Activated CD4-positive, alpha-beta memory T cell treated with anti-CD3 and anti-CD28 coated beads, Interleukin-2, amount 10 ng/mL, durations not matched to agents 7 days and 5 days (primary cell): Measurements from ENCODE around the gene GRPEL1. TPM values are rescaled to one million over a fixed set of nuclear protein-coding genes. Genes with fewer than 3 reads are reported as not detected.

Experiments used
- CTCF ChIA-PET: fragments of 350-600 bp; sonication (Branson Sonifier 250); formaldehyde crosslinking; loops from one replicate; lab custom pipeline; 2021; ENCODE audit warnings: antibody characterized with exemption, inconsistent platforms; lab: Charles Lee
- POLR2A ChIA-PET: fragments of 350-600 bp; sonication (Branson Sonifier 250); formaldehyde crosslinking; loops from one replicate; lab custom pipeline; 2021; ENCODE audit warnings: antibody characterized with exemption; lab: Charles Lee
- DNase-seq: peaks from one replicate; pipeline ENCODE4 v3.0.0-alpha.2; 2020
- H3K27ac Mint-ChIP-seq: one replicate; pipeline ENCODE4 v1.8.0; 2021; ENCODE audit warnings: mild to moderate bottlenecking, mixed read lengths
- H3K27me3 Mint-ChIP-seq: one replicate; pipeline ENCODE4 v1.8.0; 2021; ENCODE audit warnings: mixed read lengths
- H3K36me3 Mint-ChIP-seq: one replicate; pipeline ENCODE4 v1.8.0; 2021; ENCODE audit warnings: low read depth, mixed read lengths
- H3K4me1 Mint-ChIP-seq: one replicate; pipeline ENCODE4 v1.8.0; 2021; ENCODE audit warnings: mixed read lengths
- H3K4me3 Mint-ChIP-seq: one replicate; pipeline ENCODE4 v1.8.0; 2021; ENCODE audit warnings: mild to moderate bottlenecking, mixed read lengths
- H3K9me3 Mint-ChIP-seq: one replicate; pipeline ENCODE4 v1.8.0; 2021; ENCODE audit warnings: mixed read lengths
- total RNA-seq, 2 experiments: library from RNA; stranded (reverse); gene quantifications; one replicate each; pipeline ENCODE4 v1.2.3, GENCODE V29; 2021

Gene GRPEL1
- total RNA-seq, 2 experiments from 2014 or later: 39.8 to 40.0 TPM

DNA sequence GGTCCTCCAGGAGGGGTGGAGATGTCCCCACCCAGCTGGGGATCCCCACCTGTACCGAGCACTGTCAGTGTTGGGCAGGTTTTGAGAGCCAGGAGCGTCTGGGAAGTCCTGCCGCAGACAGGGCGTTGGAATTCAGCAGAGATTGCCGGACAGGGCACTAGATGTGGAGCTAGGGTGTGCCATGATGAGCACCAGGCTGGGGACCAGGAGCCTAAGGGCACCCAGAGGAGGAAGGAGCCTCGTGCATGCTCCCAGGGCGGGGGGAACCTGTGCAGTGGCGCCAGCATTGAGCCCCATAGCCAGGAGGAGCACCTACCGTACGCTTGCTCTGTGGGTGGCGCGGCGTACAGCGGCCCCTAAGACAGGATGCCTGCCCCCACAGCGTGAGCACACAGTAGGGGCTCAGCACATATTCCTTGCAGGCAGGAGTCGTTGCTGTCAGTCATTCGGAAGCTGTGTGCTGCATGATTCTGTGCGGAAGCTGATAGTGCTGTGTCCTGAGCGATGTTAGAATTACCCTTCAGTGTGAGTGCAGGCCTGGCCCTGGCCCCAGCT is 43.5 kb downstream of the GRPEL1 start:
- CTCF ChIA-PET: interaction anchor here (0.8 kb wide), 1 partner anchor 47 kb away, joined by 3 read pairs; no protein-coding TSS in a partner anchor
- no peak for DNase-seq
- Mint-ChIP-seq H3K27ac (no peak overlapping the region), H3K36me3 (peaks cover 48% of the 10 kb centered on the region), H3K9me3 (no peaks in the 10 kb centered on the region), H3K4me3 (no peak overlapping the region), H3K4me1 (peaks cover 10% of the 10 kb centered on the region), H3K27me3 (no peaks in the 10 kb centered on the region)
- POLR2A ChIA-PET: no interaction called here

- POLR2A ChIA-PET: no interaction called here
- no peak overlapping the region for H3K27ac Mint-ChIP-seq
Measured at GRCh38 chr4:7023901-7024300, 44.0 kb downstream of the GRPEL1 start.

DNA sequence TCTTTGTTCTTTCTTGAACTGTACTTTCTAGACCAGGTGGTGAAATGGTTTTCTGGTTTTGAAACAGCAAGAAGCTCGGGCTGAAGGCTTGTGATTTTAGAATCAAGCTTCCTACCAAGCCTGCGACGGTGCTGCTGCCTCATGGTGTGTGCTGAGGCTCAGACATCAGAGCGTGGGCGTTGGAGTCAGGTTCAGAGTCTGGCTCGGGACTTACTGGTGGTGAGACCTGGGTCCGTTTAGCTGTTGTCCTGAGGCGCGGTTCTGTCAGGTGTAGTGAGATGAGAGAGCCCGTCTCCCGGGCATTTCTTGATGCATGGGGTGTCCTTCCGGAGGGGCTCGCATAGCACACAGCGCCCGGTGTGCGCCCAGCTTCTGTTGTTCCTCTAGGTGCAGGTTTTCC is 44.4 kb downstream of the GRPEL1 start:
- peaks cover 52% of the 10 kb centered on the region for H3K36me3 Mint-ChIP-seq
- H3K4me1 Mint-ChIP-seq: peaks cover 6% of the 10 kb centered on the region

More at GRCh38 chr4:7023901-7024300, 44.0 kb downstream of the GRPEL1 start:
- H3K4me3 Mint-ChIP-seq: no peak overlapping the region
- peaks cover 8% of the 10 kb centered on the region for H3K4me1 Mint-ChIP-seq
- H3K36me3 Mint-ChIP-seq: peaks cover 48% of the 10 kb centered on the region
- DNase-seq: no peak
- CTCF ChIA-PET: interaction anchor here (0.8 kb wide), 1 partner anchor 47 kb away, joined by 3 read pairs; no protein-coding TSS in a partner anchor
- H3K9me3 Mint-ChIP-seq: no peaks in the 10 kb centered on the region
- H3K27me3 Mint-ChIP-seq: no peaks in the 10 kb centered on the region

DNA sequence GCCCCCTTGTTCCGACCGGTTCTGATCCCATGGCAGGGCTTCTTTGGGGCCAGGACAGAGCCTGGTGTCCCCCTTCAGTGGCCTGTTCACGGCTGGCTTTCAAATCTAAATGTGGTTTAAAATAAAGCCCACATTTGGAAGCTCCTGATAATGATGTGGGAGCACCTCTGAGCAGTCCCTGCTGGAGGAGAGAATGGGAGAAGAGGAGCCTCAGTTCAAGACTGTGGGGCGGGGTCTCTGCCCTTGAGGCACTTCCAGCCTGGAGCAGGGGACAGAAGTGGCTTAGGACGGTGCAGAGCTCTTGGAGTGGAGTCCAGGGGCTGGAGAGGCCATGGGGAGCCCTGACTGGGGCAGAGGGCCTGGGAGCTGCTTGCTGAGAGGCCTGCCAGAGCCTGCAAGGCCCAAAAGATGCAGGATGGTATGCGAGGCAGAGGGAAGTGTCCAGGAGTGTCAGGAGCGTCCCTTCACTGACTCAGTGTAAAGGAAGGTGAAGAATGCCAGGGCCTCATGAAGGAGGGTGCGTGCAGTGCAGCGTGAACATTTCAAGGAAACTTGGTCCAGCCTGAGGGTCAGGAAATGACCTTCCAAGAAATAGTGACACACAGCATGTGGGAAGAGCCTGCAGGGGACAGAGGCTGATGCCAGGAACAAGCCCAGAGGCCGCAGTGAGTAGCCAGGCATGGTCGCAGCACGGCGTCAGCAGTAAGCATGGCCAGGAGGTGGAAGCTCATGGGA is 45.8 kb downstream of the GRPEL1 start:
- Mint-ChIP-seq H3K4me1 (no peaks in the 10 kb centered on the region), H3K27me3 (no peaks in the 10 kb centered on the region), H3K36me3 (peaks cover 49% of the 10 kb centered on the region), H3K9me3 (no peaks in the 10 kb centered on the region), H3K4me3 (no peak overlapping the region), H3K27ac (no peak overlapping the region)
- ChIA-PET POLR2A (no interaction called here), CTCF (interaction anchor here (1.3 kb wide), 1 partner anchor 21 kb away, joined by 3 read pairs; a partner anchor contains a TSS)
- DNase-seq: no peak

More for the DNA sequence above, 44.4 kb downstream of the GRPEL1 start:
- POLR2A ChIA-PET: no interaction called here
- H3K9me3 Mint-ChIP-seq: no peaks in the 10 kb centered on the region
- H3K4me3 Mint-ChIP-seq: no peak overlapping the region
- no peak for DNase-seq
- H3K27ac Mint-ChIP-seq: no peak overlapping the region
- H3K27me3 Mint-ChIP-seq: no peaks in the 10 kb centered on the region
- CTCF ChIA-PET: no interaction called here

- ChIA-PET POLR2A (no interaction called here), CTCF (interaction anchor here (0.6 kb wide), 1 partner anchor 36 kb away, joined by 3 read pairs; no protein-coding TSS in a partner anchor)
- H3K27ac Mint-ChIP-seq: no peak overlapping the region
- H3K9me3 Mint-ChIP-seq: no peaks in the 10 kb centered on the region
- H3K27me3 Mint-ChIP-seq: no peaks in the 10 kb centered on the region
- H3K4me3 Mint-ChIP-seq: no peak overlapping the region
- peaks cover 44% of the 10 kb centered on the region for H3K36me3 Mint-ChIP-seq
- no peaks in the 10 kb centered on the region for H3K4me1 Mint-ChIP-seq
- DNase-seq: no peak
Measured at GRCh38 chr4:7021355-7021754, 46.5 kb downstream of the GRPEL1 start.

DNA sequence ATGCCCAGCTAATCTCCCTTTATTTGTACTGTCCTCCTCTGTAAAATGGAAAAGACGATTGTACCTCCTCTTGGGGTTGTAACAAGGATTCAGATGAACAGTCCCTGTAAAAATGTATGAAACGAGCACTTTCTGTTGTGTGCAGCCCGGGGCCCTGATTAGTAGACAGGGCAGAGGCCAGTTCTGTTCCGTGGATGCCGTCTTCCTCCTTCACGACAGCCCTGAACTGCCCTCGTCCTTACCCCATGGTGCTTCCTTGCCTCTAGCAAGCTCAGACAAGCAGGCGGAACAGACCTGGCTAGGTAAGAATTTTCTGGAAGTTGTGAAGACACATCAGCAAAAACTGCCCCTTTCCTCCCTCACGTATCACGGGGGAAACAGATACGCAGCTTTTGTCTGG is 47.0 kb downstream of the GRPEL1 start:
- Mint-ChIP-seq H3K36me3 (peaks cover 44% of the 10 kb centered on the region), H3K9me3 (no peaks in the 10 kb centered on the region), H3K27me3 (no peaks in the 10 kb centered on the region), H3K4me3 (no peak overlapping the region), H3K4me1 (no peaks in the 10 kb centered on the region), H3K27ac (no peak overlapping the region)
- POLR2A ChIA-PET: no interaction called here
- CTCF ChIA-PET: interaction anchor here (0.6 kb wide), 1 partner anchor 37 kb away, joined by 3 read pairs; no protein-coding TSS in a partner anchor
- DNase-seq: no peak

DNA sequence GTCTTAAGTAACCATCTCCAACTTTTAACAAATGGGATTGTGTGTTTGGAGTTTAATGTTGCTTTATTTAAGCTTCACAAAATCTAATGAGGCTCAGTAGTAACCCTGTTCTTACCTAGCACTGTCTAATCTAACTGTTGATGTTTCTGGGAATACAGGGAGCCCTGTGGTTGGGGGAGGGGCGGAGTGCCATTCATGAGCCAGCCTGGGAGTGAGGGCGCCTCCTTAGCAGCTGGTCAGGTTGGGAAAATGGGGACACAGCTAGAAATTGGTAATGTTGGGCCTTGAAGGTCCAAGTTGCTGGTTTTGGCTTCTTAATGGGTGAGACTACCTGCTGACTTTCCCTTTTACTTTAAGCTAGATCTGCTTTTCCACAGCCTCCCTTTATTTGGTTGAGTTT is 47.6 kb downstream of the GRPEL1 start:
- no peaks in the 10 kb centered on the region for H3K27me3 Mint-ChIP-seq
- no peak overlapping the region for H3K4me3 Mint-ChIP-seq
- DNase-seq: no peak
- ChIA-PET POLR2A (no interaction called here), CTCF (no interaction called here)
- H3K27ac Mint-ChIP-seq: no peak overlapping the region
- H3K9me3 Mint-ChIP-seq: no peaks in the 10 kb centered on the region
- H3K36me3 Mint-ChIP-seq: peaks cover 48% of the 10 kb centered on the region
- peaks cover under 1% of the 10 kb centered on the region for H3K4me1 Mint-ChIP-seq

DNA sequence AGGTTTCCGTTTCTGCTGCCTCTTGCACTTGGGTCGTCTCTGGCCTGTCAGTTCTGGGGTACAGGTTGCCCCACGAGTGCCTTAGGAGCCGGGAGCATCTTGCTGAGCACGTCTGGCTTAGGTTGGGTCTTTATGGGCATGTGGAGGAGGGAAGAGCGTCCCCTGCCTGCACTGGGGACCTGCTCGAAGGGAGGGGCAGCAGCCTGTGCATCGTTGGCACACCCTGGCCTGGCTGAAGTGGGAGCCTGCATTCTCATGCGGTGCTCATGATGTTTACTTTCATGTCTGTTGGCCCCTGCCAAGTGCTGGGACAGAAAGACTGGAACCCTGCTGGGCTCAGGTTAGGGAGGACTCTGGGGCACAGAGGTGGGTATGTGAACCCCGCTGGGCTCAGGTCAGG is 48.5 kb downstream of the GRPEL1 start:
- no peaks in the 10 kb centered on the region for H3K9me3 Mint-ChIP-seq
- H3K27ac Mint-ChIP-seq: no peak overlapping the region
- peaks cover 7% of the 10 kb centered on the region for H3K4me1 Mint-ChIP-seq
- ChIA-PET POLR2A (no interaction called here), CTCF (no interaction called here)
- H3K4me3 Mint-ChIP-seq: no peak overlapping the region
- no peaks in the 10 kb centered on the region for H3K27me3 Mint-ChIP-seq
- DNase-seq: no peak
- H3K36me3 Mint-ChIP-seq: peaks cover 53% of the 10 kb centered on the region

GRCh38 chr4:7018281-7018680 is 49.6 kb downstream of the GRPEL1 start:
- Mint-ChIP-seq H3K4me1 (peaks cover 14% of the 10 kb centered on the region), H3K4me3 (no peak overlapping the region), H3K36me3 (peaks cover 58% of the 10 kb centered on the region), H3K27me3 (no peaks in the 10 kb centered on the region), H3K27ac (no peak overlapping the region), H3K9me3 (no peaks in the 10 kb centered on the region)
- POLR2A ChIA-PET: no interaction called here
- no peak for DNase-seq
- CTCF ChIA-PET: interaction anchor here (1.1 to 1.2 kb wide), 2 partner anchors 25 to 53 kb away, joined by 4 read pairs; partner anchors contain the start of gene TADA2B

GRCh38 chr4:7017446-7018048 is 50.3 kb downstream of the GRPEL1 start:
- Mint-ChIP-seq H3K36me3 (peaks cover 62% of the 10 kb centered on the region), H3K4me1 (peaks cover 21% of the 10 kb centered on the region), H3K9me3 (no peaks in the 10 kb centered on the region), H3K4me3 (no peak overlapping the region), H3K27me3 (no peaks in the 10 kb centered on the region), H3K27ac (peak overlapping the region; percentile 35)
- ChIA-PET POLR2A (interaction anchor here (1.9 kb wide), 1 partner anchor 9 kb away, joined by 4 read pairs; no protein-coding TSS in a partner anchor), CTCF (interaction anchor here (1.0 to 1.5 kb wide), 4 partner anchors 10 to 53 kb away, joined by 3 to 4 read pairs (median 4); partner anchors contain the start of gene TADA2B)
- no peak for DNase-seq

DNA sequence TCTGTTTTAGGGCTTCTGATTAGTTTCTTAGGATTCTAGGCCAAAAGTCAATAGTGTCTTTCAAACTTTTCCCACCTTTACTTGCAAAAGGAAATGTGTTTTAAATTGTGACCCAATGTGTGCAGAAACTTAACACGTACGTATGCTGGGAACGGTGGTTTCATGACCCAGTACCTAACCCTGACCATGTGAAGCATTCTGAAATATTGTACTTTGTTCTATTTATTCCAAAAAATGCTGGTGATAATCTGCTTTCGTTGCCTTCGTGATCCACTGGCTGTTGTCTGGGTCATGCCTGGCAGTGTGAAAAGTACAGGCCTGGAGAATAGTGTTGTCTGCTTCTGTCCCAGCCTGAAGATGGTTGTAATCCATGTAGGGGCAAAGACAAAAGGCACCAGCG is 51.4 kb downstream of the GRPEL1 start:
- POLR2A ChIA-PET: interaction anchor here (1.9 kb wide), 1 partner anchor 8 kb away, joined by 4 read pairs; no protein-coding TSS in a partner anchor
- no peak overlapping the region for H3K27ac Mint-ChIP-seq

GRCh38 chr4:7016086-7016485 is 51.8 kb downstream of the GRPEL1 start:
- no peak overlapping the region for H3K27ac Mint-ChIP-seq
- peaks cover 24% of the 10 kb centered on the region for H3K4me1 Mint-ChIP-seq
- POLR2A ChIA-PET: interaction anchor here (1.9 kb wide), 1 partner anchor 8 kb away, joined by 4 read pairs; no protein-coding TSS in a partner anchor
- CTCF ChIA-PET: no interaction called here
- no peak overlapping the region for H3K4me3 Mint-ChIP-seq
- no peak for DNase-seq
- no peaks in the 10 kb centered on the region for H3K9me3 Mint-ChIP-seq
- peaks cover 61% of the 10 kb centered on the region for H3K36me3 Mint-ChIP-seq
- H3K27me3 Mint-ChIP-seq: no peaks in the 10 kb centered on the region

More for the DNA sequence above, 51.4 kb downstream of the GRPEL1 start:
- H3K4me1 Mint-ChIP-seq: peaks cover 24% of the 10 kb centered on the region
- H3K9me3 Mint-ChIP-seq: no peaks in the 10 kb centered on the region
- peaks cover 59% of the 10 kb centered on the region for H3K36me3 Mint-ChIP-seq
- no peak overlapping the region for H3K4me3 Mint-ChIP-seq
- no peaks in the 10 kb centered on the region for H3K27me3 Mint-ChIP-seq
- CTCF ChIA-PET: interaction anchor here (1.5 kb wide), 1 partner anchor 9 kb away, joined by 3 read pairs; no protein-coding TSS in a partner anchor
- DNase-seq: no peak
